ENCODE measurements around the gene AIM2. TPM values are rescaled to one million over a fixed set of nuclear protein-coding genes. Genes with fewer than 3 reads are reported as not detected.
A peak's percentile ranks its signal among the peaks of the same experiment; 100 is the strongest.

The AIM2 gene
- total RNA-seq, 4 donors from 2014 or later: not detected

- intact Hi-C loops (cut with DNase I; ENCODE audit: low total_unique reads): loop anchor here (10.0 kb wide), 1 partner anchor 873 kb away; no protein-coding TSS in a partner anchor
- Histone ChIP-seq H3K27me3 (no peaks in the 10 kb centered on the region), H3K4me1 (no peaks in the 10 kb centered on the region), H3K4me3 (no peak overlapping the region), H3K27ac (no peak overlapping the region), H3K9me3 (no peaks in the 10 kb centered on the region), H3K36me3 (no peaks in the 10 kb centered on the region)
- no peak for DNase-seq
- TF ChIP-seq POLR2A (IDR thresholded peaks at IDR 0.05) (no peak), CTCF (IDR thresholded peaks at IDR 0.05 in 4 of 5, conservative IDR thresholded peaks at IDR 0.05 in 1 of 5) (no peak)
- in situ Hi-C loops (cut with MboI; ENCODE audit: low sequenced_read_pairs in 4 of 4): loop anchor here in 1 of 4 donors (10.0 kb wide), 1 partner anchor 873 kb away; no protein-coding TSS in a partner anchor
- no peak for ATAC-seq
Observed at GRCh38 chr1:159077120-159077961, 775 bp upstream of the AIM2 start.

GRCh38 chr1:159071970-159072582 is 4.5 kb downstream of the AIM2 start:
- no peaks in the 10 kb centered on the region for H3K27me3 ChIP-seq
- intact Hi-C loops (cut with DNase I; ENCODE audit: low total_unique reads) (loop anchor here (10.0 kb wide), 1 partner anchor 867 kb away; no protein-coding TSS in a partner anchor), in situ Hi-C loops (cut with MboI; ENCODE audit: low sequenced_read_pairs in 4 of 4) (loop anchor here in 2 of 4 donors (10.0 to 25.0 kb wide), 2 partner anchors 860 to 867 kb away; no protein-coding TSS in a partner anchor)
- no peak overlapping the region for H3K4me3 ChIP-seq
- no peak overlapping the region for H3K27ac ChIP-seq
- TF ChIP-seq POLR2A (IDR thresholded peaks at IDR 0.05): no peak
- peak; percentile 19 to 59 (median 48) for TF ChIP-seq CTCF (IDR thresholded peaks at IDR 0.05 in 4 of 5, conservative IDR thresholded peaks at IDR 0.05 in 1 of 5)
- DNase-seq: no peak
- no peaks in the 10 kb centered on the region for H3K9me3 ChIP-seq
- no peaks in the 10 kb centered on the region for H3K4me1 ChIP-seq
- no peaks in the 10 kb centered on the region for H3K36me3 ChIP-seq
- peak in 1 of 2 donors; percentile 41 for ATAC-seq

- intact Hi-C loops (cut with DNase I; ENCODE audit: low total_unique reads): no loop called here
- no peak overlapping the region for H3K27ac ChIP-seq
Observed at GRCh38 chr1:159068886-159069285, 7.7 kb downstream of the AIM2 start.

More at GRCh38 chr1:159068886-159069285, 7.7 kb downstream of the AIM2 start:
- TF ChIP-seq CTCF (IDR thresholded peaks at IDR 0.05 in 4 of 5, conservative IDR thresholded peaks at IDR 0.05 in 1 of 5) (no peak), POLR2A (IDR thresholded peaks at IDR 0.05) (no peak)
- no peak for ATAC-seq
- no peaks in the 10 kb centered on the region for H3K36me3 ChIP-seq
- H3K9me3 ChIP-seq: no peaks in the 10 kb centered on the region
- no peaks in the 10 kb centered on the region for H3K27me3 ChIP-seq
- H3K4me3 ChIP-seq: no peak overlapping the region
- in situ Hi-C loops (cut with MboI; ENCODE audit: low sequenced_read_pairs in 4 of 4): loop anchor here in 1 of 4 donors (25.0 kb wide), 1 partner anchor 857 kb away; no protein-coding TSS in a partner anchor
- no peak for DNase-seq
- no peaks in the 10 kb centered on the region for H3K4me1 ChIP-seq

Measured in gastrocnemius medialis (tissue), 4 donors.